ENCODE data around the gene NCOA3.

Gene NCOA3

DNA sequence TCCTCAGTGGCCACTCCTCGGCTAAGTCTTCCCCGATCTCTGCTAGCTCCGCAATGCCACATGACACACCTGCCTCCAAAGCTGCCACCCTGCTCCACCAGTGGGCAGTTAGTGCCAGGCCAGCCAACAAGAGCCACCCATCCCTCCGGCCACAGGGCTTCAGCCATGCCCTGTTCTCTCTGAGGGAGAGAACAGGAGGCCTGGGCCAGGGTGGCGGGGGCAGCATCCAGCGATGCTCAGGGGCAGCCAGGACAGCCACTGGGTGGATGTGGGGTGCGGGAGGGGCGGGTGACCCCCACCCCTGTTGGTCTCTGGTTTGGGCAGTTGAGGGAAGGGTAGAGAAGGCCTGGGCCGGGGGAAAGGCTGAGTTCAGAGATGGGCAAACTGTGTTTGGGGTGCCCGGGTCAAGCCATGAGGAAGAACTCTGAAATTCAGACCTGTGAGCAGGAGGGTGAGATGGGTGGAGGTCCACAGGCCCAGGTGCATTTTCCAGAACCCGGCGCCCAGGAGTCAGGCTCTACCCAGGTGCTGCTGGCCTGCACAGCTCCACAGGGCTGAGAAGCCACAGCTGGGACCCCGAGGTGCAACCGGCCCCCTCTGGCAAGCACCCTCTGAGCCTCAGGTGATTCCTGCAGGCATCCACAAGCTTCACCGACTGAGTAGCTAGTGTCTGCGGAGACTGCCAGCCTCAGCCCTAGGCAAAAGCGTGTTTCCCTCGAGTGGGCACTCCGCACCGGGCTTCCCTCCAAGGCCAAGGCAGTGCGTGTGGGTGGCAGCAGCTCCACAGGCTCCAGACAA, 192.5 kb downstream of the NCOA3 start:
- DNase-seq (ENCODE audit: extremely low read depth, insufficient read length) = no peak
- no peak overlapping the region for H3K4me3 ChIP-seq (replicated peaks; ENCODE audit: low read depth, low read length)
- TF ChIP-seq, protein P1, sequence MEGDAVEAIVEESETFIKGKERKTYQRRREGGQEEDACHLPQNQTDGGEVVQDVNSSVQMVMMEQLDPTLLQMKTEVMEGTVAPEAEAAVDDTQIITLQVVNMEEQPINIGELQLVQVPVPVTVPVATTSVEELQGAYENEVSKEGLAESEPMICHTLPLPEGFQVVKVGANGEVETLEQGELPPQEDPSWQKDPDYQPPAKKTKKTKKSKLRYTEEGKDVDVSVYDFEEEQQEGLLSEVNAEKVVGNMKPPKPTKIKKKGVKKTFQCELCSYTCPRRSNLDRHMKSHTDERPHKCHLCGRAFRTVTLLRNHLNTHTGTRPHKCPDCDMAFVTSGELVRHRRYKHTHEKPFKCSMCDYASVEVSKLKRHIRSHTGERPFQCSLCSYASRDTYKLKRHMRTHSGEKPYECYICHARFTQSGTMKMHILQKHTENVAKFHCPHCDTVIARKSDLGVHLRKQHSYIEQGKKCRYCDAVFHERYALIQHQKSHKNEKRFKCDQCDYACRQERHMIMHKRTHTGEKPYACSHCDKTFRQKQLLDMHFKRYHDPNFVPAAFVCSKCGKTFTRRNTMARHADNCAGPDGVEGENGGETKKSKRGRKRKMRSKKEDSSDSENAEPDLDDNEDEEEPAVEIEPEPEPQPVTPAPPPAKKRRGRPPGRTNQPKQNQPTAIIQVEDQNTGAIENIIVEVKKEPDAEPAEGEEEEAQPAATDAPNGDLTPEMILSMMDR (IDR thresholded peaks at IDR 0.05; ENCODE audit: insufficient read depth, low read length, poor library complexity, severe bottlenecking) = no peak
- H3K36me3 ChIP-seq (ENCODE audit: control insufficient read depth, insufficient read depth, low read length) = no peaks in the 10 kb centered on the region
- H3K27me3 ChIP-seq (replicated peaks; ENCODE audit: control insufficient read depth, insufficient read depth, low read length) = no peaks in the 10 kb centered on the region

DNA sequence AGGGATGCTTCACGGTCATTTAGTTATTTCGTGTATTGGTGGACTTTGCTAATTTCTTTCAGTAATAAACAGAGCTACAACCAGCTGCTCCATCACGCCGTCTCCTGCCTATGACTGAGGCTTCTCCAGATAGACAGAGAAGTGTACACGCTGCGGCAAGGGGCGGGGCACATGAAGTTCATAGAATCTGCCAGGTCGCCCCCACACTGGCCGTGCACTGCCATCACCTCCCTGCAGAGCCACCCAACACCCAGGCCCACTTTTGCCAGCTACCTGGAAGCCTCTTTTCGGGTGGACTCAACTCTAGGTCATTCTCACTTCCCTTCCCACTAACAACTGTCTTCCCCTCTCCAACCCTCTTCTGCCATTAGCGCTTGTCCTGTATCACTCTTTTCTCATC, 195.2 kb downstream of the NCOA3 start:
- no peak for DNase-seq (ENCODE audit: extremely low read depth, insufficient read length)
- no peak overlapping the region for H3K4me3 ChIP-seq (replicated peaks; ENCODE audit: low read depth, low read length)
- H3K36me3 ChIP-seq (ENCODE audit: control insufficient read depth, insufficient read depth, low read length) = no peaks in the 10 kb centered on the region
- H3K27me3 ChIP-seq (replicated peaks; ENCODE audit: control insufficient read depth, insufficient read depth, low read length) = no peaks in the 10 kb centered on the region
- TF ChIP-seq, protein P1 (IDR thresholded peaks at IDR 0.05; ENCODE audit: insufficient read depth, low read length, poor library complexity, severe bottlenecking) = no peak

GRCh38 chr20:47698142-47698541, 196.5 kb downstream of the NCOA3 start:
- no peak for DNase-seq (ENCODE audit: extremely low read depth, insufficient read length)
- Histone ChIP-seq H3K27me3 (replicated peaks; ENCODE audit: control insufficient read depth, insufficient read depth, low read length) (no peaks in the 10 kb centered on the region), H3K4me3 (replicated peaks; ENCODE audit: low read depth, low read length) (no peak overlapping the region), H3K36me3 (ENCODE audit: control insufficient read depth, insufficient read depth, low read length) (no peaks in the 10 kb centered on the region)
- TF ChIP-seq, protein P1 (IDR thresholded peaks at IDR 0.05; ENCODE audit: insufficient read depth, low read length, poor library complexity, severe bottlenecking) = no peak

- TF ChIP-seq, protein P1 (IDR thresholded peaks at IDR 0.05; ENCODE audit: insufficient read depth, low read length, poor library complexity, severe bottlenecking) = no peak
- H3K4me3 ChIP-seq (replicated peaks; ENCODE audit: low read depth, low read length) = no peak overlapping the region
Observed at GRCh38 chr20:47699818-47700217, 198.1 kb downstream of the NCOA3 start.

GRCh38 chr20:47700327-47700726, 198.6 kb downstream of the NCOA3 start:
- H3K27me3 ChIP-seq (replicated peaks; ENCODE audit: control insufficient read depth, insufficient read depth, low read length) = no peaks in the 10 kb centered on the region
- no peak overlapping the region for H3K4me3 ChIP-seq (replicated peaks; ENCODE audit: low read depth, low read length)
- TF ChIP-seq, protein P1 (IDR thresholded peaks at IDR 0.05; ENCODE audit: insufficient read depth, low read length, poor library complexity, severe bottlenecking) = no peak
- no peaks in the 10 kb centered on the region for H3K36me3 ChIP-seq (ENCODE audit: control insufficient read depth, insufficient read depth, low read length)
- DNase-seq (ENCODE audit: extremely low read depth, insufficient read length) = no peak

More at GRCh38 chr20:47699818-47700217, 198.1 kb downstream of the NCOA3 start:
- no peaks in the 10 kb centered on the region for H3K27me3 ChIP-seq (replicated peaks; ENCODE audit: control insufficient read depth, insufficient read depth, low read length)
- no peaks in the 10 kb centered on the region for H3K36me3 ChIP-seq (ENCODE audit: control insufficient read depth, insufficient read depth, low read length)
- no peak for DNase-seq (ENCODE audit: extremely low read depth, insufficient read length)
